ACC112 (cell line): Measurements from ENCODE around the gene SMAD1.

Experiments used
- H2AFZ ChIP-seq: fragments of 200-600 bp; sonication (generic); one replicate; pipeline ENCODE4 v1.6.0; 2017; ENCODE audit warnings: antibody characterized with exemption, low read length; ENCODE audit not compliant: unreplicated experiment
- H3K27ac ChIP-seq: fragments of 200-600 bp; sonication (generic); 2 replicates; pipeline ENCODE4 v1.5.1; 2014; ENCODE audit warnings: low read depth, mild to moderate bottlenecking, antibody characterized with exemption, low read length, moderate library complexity
- H3K27me3 ChIP-seq: fragments of 200-600 bp; sonication (generic); 2 replicates; pipeline ENCODE4 v1.6.1; 2014; ENCODE audit warnings: mild to moderate bottlenecking, antibody characterized with exemption, low read length, moderate library complexity, mixed read lengths; ENCODE audit not compliant: insufficient read depth
- H3K36me3 ChIP-seq: fragments of 200-600 bp; sonication (generic); 2 replicates; pipeline ENCODE4 v1.6.1; 2016; ENCODE audit warnings: mild to moderate bottlenecking, antibody characterized with exemption, low read length, moderate library complexity, mixed read lengths; ENCODE audit not compliant: insufficient read depth
- H3K4me1 ChIP-seq: fragments of 200-600 bp; sonication (generic); one replicate; pipeline ENCODE4 v1.6.1; 2016; ENCODE audit warnings: low read length, mixed read lengths; ENCODE audit not compliant: insufficient read depth, unreplicated experiment, control insufficient read depth
- H3K4me3 ChIP-seq: fragments of 200-600 bp; sonication (generic); 2 replicates; pipeline ENCODE4 v1.5.1; 2014; ENCODE audit warnings: mild to moderate bottlenecking, low read depth, low read length
- H3K79me2 ChIP-seq: fragments of 200-600 bp; sonication (generic); one replicate; pipeline ENCODE4 v1.6.0; 2016; ENCODE audit warnings: low read length; ENCODE audit not compliant: control insufficient read depth, unreplicated experiment, insufficient read depth

The SMAD1 gene

DNA sequence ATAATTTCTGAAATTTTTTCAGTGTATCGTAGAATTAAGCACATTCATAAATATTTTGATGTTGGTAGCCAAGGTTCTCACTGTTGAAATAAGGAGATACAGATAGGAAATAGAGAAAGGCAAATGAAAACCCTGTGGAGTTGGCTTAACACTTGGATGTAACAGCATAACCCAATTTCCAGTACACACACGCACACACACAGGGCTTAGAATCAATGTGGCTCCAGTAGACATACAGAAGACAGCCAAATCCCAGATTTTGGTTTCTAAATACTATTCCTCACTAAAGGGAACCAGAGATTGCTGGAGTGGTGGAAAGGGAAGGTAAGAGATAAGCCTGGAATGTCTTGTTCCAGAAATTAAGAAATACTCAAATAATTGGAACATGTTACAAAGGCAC lies 54.4 kb downstream of the SMAD1 start:
- no peaks in the 10 kb centered on the region for H3K79me2 ChIP-seq
- no peaks in the 10 kb centered on the region for H3K36me3 ChIP-seq
- H3K27ac ChIP-seq = no peak overlapping the region
- H2AFZ ChIP-seq = no peak overlapping the region
- H3K27me3 ChIP-seq = no peaks in the 10 kb centered on the region
- H3K4me3 ChIP-seq = no peak overlapping the region
- no peaks in the 10 kb centered on the region for H3K4me1 ChIP-seq

- Histone ChIP-seq H3K4me1 (no peaks in the 10 kb centered on the region), H3K79me2 (no peaks in the 10 kb centered on the region), H2AFZ (no peak overlapping the region), H3K36me3 (no peaks in the 10 kb centered on the region), H3K27me3 (no peaks in the 10 kb centered on the region), H3K4me3 (no peak overlapping the region), H3K27ac (no peak overlapping the region)
Observed at GRCh38 chr4:145538596-145538995, 56.9 kb downstream of the SMAD1 start.

DNA sequence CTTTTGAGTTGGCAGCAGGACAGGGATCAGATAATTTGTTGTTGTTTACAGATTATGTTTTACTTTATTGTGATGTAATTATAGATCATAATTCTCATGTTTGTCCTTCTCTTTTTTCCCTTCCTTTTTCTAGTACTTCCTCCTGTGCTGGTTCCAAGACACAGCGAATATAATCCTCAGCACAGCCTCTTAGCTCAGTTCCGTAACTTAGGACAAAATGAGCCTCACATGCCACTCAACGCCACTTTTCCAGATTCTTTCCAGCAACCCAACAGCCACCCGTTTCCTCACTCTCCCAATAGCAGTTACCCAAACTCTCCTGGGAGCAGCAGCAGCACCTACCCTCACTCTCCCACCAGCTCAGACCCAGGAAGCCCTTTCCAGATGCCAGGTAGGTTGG lies 58.0 kb downstream of the SMAD1 start:
- H2AFZ ChIP-seq = no peak overlapping the region
- H3K4me1 ChIP-seq = no peaks in the 10 kb centered on the region
- no peak overlapping the region for H3K4me3 ChIP-seq
- no peaks in the 10 kb centered on the region for H3K27me3 ChIP-seq
- no peaks in the 10 kb centered on the region for H3K36me3 ChIP-seq
- no peak overlapping the region for H3K27ac ChIP-seq
- H3K79me2 ChIP-seq = no peaks in the 10 kb centered on the region

DNA sequence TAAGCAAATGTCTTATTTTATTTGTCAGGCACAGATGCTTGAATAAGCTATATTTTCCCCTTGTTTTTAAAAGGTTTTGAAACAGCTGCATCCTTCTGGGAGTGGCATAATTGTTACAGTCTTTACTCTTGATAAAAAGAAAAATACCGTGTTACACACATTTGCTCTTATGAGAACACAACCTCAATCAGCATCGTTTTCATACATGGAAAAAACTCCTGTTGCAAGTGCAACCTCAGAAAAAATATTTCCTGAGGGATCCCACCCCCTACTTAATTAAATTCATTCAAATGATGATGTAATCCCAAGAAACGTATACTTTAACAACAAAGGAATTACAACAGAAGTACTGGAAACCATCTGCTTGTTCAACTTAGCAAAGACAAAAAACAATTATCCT lies 58.6 kb downstream of the SMAD1 start:
- no peaks in the 10 kb centered on the region for H3K79me2 ChIP-seq
- H3K4me1 ChIP-seq = peaks cover 3% of the 10 kb centered on the region
- no peak overlapping the region for H2AFZ ChIP-seq
- no peaks in the 10 kb centered on the region for H3K27me3 ChIP-seq
- H3K4me3 ChIP-seq = no peak overlapping the region
- H3K27ac ChIP-seq = no peak overlapping the region
- H3K36me3 ChIP-seq = no peaks in the 10 kb centered on the region

DNA sequence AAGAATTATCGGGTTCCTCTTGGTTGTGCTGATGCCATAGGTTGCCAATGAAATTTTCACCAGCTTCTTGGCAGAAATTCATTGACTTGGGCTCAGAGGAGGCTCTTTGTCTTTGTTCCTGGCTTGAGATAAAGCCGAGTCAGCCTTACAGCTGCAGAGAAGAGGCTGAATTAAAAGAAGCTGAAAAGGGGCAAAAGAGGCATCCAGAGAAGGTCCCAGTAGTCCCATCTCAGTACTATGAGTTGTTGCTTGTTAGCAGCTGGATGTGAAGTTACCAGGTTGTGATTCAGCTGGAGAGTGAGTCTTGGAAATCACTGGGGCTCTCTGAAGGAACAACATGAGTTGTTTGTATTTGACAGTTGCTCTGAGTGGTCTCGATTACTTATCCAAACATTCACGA lies 59.7 kb downstream of the SMAD1 start:
- H3K27ac ChIP-seq = no peak overlapping the region
- peaks cover 15% of the 10 kb centered on the region for H3K4me1 ChIP-seq
- H3K4me3 ChIP-seq = no peak overlapping the region
- no peaks in the 10 kb centered on the region for H3K36me3 ChIP-seq
- H2AFZ ChIP-seq = no peak overlapping the region
- no peaks in the 10 kb centered on the region for H3K27me3 ChIP-seq
- H3K79me2 ChIP-seq = no peaks in the 10 kb centered on the region

DNA sequence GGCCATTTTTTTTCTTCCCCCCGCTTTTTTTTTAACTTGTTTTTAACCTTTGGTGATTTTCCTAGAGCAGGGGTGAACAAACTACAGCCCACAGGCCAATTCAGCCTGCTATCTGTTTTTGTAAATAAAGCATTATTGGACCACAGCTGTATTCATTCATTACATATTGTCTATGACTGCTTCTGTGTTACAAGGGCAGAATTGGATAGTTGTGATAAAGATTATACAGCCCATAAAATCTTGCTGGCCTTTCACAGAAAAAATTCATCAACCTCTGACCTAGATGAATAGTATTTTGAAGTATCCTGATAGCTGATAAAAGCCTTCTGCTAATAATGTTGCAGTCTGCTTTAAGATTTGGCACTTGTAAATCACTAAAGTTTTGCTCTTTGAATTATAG lies 63.4 kb downstream of the SMAD1 start:
- H3K4me1 ChIP-seq = peaks cover 16% of the 10 kb centered on the region
- no peak overlapping the region for H2AFZ ChIP-seq
- H3K36me3 ChIP-seq = no peaks in the 10 kb centered on the region
- H3K79me2 ChIP-seq = no peaks in the 10 kb centered on the region
- H3K27me3 ChIP-seq = no peaks in the 10 kb centered on the region
- H3K27ac ChIP-seq = no peak overlapping the region
- no peak overlapping the region for H3K4me3 ChIP-seq

GRCh38 chr4:145545538-145546174 lies 64.0 kb downstream of the SMAD1 start:
- Histone ChIP-seq H3K27ac (peak overlapping the region; percentile 29; the same call in 1 of the 2 replicates), H3K4me3 (no peak overlapping the region), H3K36me3 (no peaks in the 10 kb centered on the region), H3K27me3 (no peaks in the 10 kb centered on the region), H3K4me1 (peaks cover 16% of the 10 kb centered on the region), H2AFZ (no peak overlapping the region), H3K79me2 (no peaks in the 10 kb centered on the region)

DNA sequence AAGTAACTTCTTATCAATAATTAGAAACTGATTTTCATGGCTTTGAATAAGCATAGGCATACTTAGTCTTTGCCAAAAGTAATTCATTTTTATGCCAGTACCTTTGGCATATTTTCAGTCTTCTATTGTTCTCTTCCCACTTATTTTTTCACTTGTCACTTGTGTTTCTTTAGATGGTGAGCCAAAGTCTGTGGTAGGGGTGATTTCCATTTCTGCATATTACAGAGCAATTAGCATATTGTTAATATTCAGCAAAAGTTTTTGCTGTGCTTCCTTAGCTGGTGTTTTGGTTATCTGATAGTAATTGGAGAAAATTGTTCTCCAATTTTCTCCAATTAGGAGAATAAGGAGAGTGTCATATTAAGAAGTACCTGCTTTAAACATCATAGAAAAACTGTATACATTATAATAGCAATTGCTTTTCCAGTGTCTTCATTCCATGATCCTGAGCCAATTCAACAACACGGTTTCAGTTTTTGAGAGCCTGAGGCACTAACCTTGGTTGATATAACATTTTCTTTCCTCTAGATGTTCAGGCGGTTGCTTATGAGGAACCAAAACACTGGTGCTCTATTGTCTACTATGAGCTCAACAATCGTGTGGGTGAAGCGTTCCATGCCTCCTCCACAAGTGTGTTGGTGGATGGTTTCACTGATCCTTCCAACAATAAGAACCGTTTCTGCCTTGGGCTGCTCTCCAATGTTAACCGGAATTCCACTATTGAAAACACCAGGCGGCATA lies 64.7 kb downstream of the SMAD1 start:
- Histone ChIP-seq H2AFZ (no peak overlapping the region), H3K27ac (no peak overlapping the region), H3K4me3 (no peak overlapping the region), H3K36me3 (no peaks in the 10 kb centered on the region), H3K79me2 (no peaks in the 10 kb centered on the region), H3K27me3 (no peaks in the 10 kb centered on the region), H3K4me1 (peaks cover 16% of the 10 kb centered on the region)

DNA sequence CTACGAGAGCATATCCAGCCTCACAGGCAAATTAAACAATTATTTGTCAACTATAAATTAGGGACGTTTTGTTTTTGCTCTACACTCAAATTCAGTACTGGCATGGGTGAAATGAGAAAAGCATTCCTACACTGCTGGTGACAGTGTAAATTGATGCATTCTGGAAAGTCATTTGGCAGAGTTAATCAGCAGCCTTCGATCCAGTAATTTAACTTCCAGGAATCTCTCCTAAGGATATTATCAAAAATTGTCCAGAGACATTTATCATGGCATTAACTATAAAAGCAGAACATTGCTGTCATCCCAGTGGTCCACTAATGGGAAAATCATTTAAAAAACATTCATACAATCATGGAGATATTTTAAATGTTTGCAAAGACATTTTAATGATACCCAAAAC lies 70.0 kb downstream of the SMAD1 start:
- H3K27ac ChIP-seq = no peak overlapping the region
- H3K27me3 ChIP-seq = no peaks in the 10 kb centered on the region
- no peak overlapping the region for H3K4me3 ChIP-seq
- no peaks in the 10 kb centered on the region for H3K79me2 ChIP-seq
- H2AFZ ChIP-seq = no peak overlapping the region
- H3K36me3 ChIP-seq = no peaks in the 10 kb centered on the region
- H3K4me1 ChIP-seq = no peaks in the 10 kb centered on the region

DNA sequence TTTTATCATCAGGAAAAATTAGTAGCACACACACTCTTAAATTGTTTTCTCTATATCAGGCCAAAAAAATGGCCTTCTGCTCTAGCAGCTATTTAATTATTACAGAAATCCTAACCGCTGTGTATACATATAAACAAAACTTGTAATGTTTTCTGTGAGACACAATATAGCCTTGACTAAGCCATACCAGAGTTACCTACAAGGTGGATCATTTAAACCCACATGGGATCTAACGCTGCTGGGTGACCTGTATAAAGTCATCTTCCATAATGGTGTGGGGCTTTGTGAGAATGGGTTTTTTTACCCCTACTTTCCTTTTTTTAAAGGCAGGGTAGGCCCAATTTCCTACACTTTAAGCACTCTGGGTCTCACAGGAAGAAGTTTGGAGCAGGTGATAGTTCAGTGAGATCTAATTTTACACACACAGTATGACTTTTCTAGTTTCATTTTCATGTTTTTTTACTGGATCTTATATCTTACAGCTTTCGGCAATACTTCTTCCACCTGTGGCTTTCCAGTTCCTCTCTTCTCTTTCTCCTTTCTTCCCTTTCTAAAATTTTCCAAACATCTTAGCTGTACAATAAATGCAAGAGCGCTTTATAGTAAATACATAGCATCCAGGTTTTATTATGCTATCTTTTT lies 70.6 kb downstream of the SMAD1 start:
- Histone ChIP-seq H3K36me3 (no peaks in the 10 kb centered on the region), H3K27ac (no peak overlapping the region), H3K4me3 (no peak overlapping the region), H3K79me2 (no peaks in the 10 kb centered on the region), H3K27me3 (no peaks in the 10 kb centered on the region), H3K4me1 (no peaks in the 10 kb centered on the region), H2AFZ (no peak overlapping the region)

DNA sequence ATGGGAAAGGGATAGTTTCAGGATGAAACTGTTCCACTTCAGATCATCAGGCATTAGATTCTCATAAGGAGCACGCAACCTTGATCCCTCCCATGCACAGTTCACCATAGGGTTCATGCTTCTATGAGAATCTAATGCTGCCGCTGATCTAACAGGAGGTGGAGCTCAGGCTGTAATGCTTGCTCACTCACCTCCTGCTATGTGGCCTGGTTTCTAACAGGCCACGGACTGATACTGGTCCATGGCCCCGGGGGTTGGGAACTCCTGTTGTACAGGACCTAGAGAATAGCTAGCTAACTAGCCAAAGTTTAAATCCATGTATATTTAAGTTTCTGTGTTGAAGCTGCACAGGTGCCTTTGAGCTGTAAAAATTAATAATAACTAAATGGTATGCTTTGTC lies 71.7 kb downstream of the SMAD1 start:
- H3K4me1 ChIP-seq = no peaks in the 10 kb centered on the region
- H3K27ac ChIP-seq = no peak overlapping the region
- H3K79me2 ChIP-seq = no peaks in the 10 kb centered on the region
- H3K36me3 ChIP-seq = no peaks in the 10 kb centered on the region
- H3K27me3 ChIP-seq = no peaks in the 10 kb centered on the region
- no peak overlapping the region for H2AFZ ChIP-seq
- no peak overlapping the region for H3K4me3 ChIP-seq
